GM12878 (cell line): ENCODE data around the gene YKT6. TPM values are rescaled to one million over a fixed set of nuclear protein-coding genes. Genes with fewer than 3 reads are reported as not detected.

Experiments used
- ATAC-seq: fragments of 200-7000 bp; cut with Tn5 transposase; 3 replicates; pipeline ENCODE4 v1.9.1; 2020; ENCODE audit warnings: mild to moderate bottlenecking, moderate library complexity
- BruUV-seq: library from RNA; stranded (reverse); fragments of 400-500 nt; replicated peaks from 2 replicates; lab custom pipeline; 2021; lab: Mats Ljungman, UMichigan
- CTCF ChIA-PET: fragments of 300-600 bp; sonication (Branson Sonifier 250); formaldehyde crosslinking; extraction: SDS; loops from one replicate; lab custom pipeline; 2021; ENCODE audit warnings: inconsistent platforms; lab: Yijun Ruan, JAX
- POLR2A ChIA-PET: fragments of 350-600 bp; formaldehyde crosslinking; extraction: SDS; loops from one replicate; lab custom pipeline; 2021; ENCODE audit warnings: inconsistent platforms; lab: Charles Lee
- RAD21 ChIA-PET: fragments of 300-600 bp; sonication (Branson Sonifier 250); formaldehyde crosslinking; loops from one replicate; lab custom pipeline; 2023; ENCODE audit warnings: antibody characterized with exemption; ENCODE audit not compliant: unreplicated experiment; lab: Charles Lee
- SMC1A ChIA-PET: fragments of 300-600 bp; sonication (Branson Sonifier 250); formaldehyde crosslinking; loops from one replicate; lab custom pipeline; 2023; ENCODE audit not compliant: unreplicated experiment, uncharacterized antibody; lab: Charles Lee
- DNase-seq: peaks from one replicate; pipeline ENCODE4 v3.0.0-alpha.2; 2011; ENCODE audit warnings: low read depth, low spot score
- FAIRE-seq: peaks from 3 replicates; lab custom pipeline; 2011; peaks lifted over from hg19 to GRCh38; lab: Jason Lieb, UNC
- H2AFZ ChIP-seq: 2 replicates; pipeline ENCODE4 v1.6.0; 2011; ENCODE audit warnings: low read depth, low read length, control low read depth; ENCODE audit not compliant: control insufficient read depth
- H3K27ac ChIP-seq: 2 replicates; pipeline ENCODE4 v1.5.1; 2011; ENCODE audit warnings: control low read depth; ENCODE audit not compliant: control insufficient read depth, insufficient read depth
- H3K27me3 ChIP-seq, 2 experiments: replicated peaks in 1 of 2; 2 replicates each; pipeline versions ENCODE4 v1.6.0 to v1.6.1; 2011; ENCODE audit warnings: low read length in 1 of 2; ENCODE audit not compliant: control insufficient read depth in 2 of 2, insufficient read depth in 2 of 2
- H3K36me3 ChIP-seq, 2 experiments: 2 replicates each; pipeline ENCODE4 v1.5.1; 2011; ENCODE audit warnings: low read length in 1 of 2; ENCODE audit not compliant: control insufficient read depth in 2 of 2, insufficient read depth in 2 of 2
- H3K4me1 ChIP-seq: 2 replicates; pipeline ENCODE4 v1.6.1; 2011; ENCODE audit warnings: mild to moderate bottlenecking, low read length, moderate library complexity, mixed read lengths; ENCODE audit not compliant: control insufficient read depth, insufficient read depth
- H3K4me2 ChIP-seq: 2 replicates; pipeline ENCODE4 v1.6.0; 2011; ENCODE audit warnings: control low read depth; ENCODE audit not compliant: control insufficient read depth, insufficient read depth
- H3K4me3 ChIP-seq: fragments of 200-600 bp; sonication (generic); 2 replicates; pipeline ENCODE4 v1.5.1; 2016
- H3K79me2 ChIP-seq: 2 replicates; pipeline ENCODE4 v1.6.0; 2011; ENCODE audit warnings: low read length; ENCODE audit not compliant: control insufficient read depth, insufficient read depth
- H3K9ac ChIP-seq: 2 replicates; pipeline ENCODE4 v1.8.0; 2011; ENCODE audit warnings: low read length, control low read depth, mixed read lengths; ENCODE audit not compliant: control insufficient read depth, insufficient read depth
- H3K9me3 ChIP-seq: replicated peaks from 3 replicates; pipeline ENCODE4 v1.5.1; 2011; ENCODE audit warnings: mild to moderate bottlenecking, low read length; ENCODE audit not compliant: control insufficient read depth, insufficient read depth
- H4K20me1 ChIP-seq: 2 replicates; pipeline ENCODE4 v1.6.0; 2011; ENCODE audit not compliant: control insufficient read depth, insufficient read depth
- ATF7 ChIP-seq: fragments of 450-650 bp; IDR thresholded peaks from 2 replicates; pipeline ENCODE4 v1.6.1; 2016; ENCODE audit warnings: low read depth, mild to moderate bottlenecking
- CBX5 ChIP-seq: sonication (generic); IDR thresholded peaks from 2 replicates; pipeline ENCODE4 v1.6.1; 2016; ENCODE audit warnings: low read depth, moderate library complexity, mild to moderate bottlenecking, inconsistent platforms
- CREB1 ChIP-seq: IDR thresholded peaks from 2 replicates; pipeline ENCODE4 v1.6.1; 2012; ENCODE audit warnings: low read depth, mild to moderate bottlenecking, inconsistent platforms
- LARP7 ChIP-seq: fragments of 450-650 bp; IDR thresholded peaks from 2 replicates; pipeline ENCODE4 v1.6.1; 2017; ENCODE audit warnings: mild to moderate bottlenecking
- RB1 ChIP-seq: fragments of 450-650 bp; formaldehyde crosslinking; IDR thresholded peaks from 2 replicates; pipeline ENCODE4 v1.6.1; 2017; ENCODE audit warnings: mild to moderate bottlenecking, borderline replicate concordance
- SMAD5 ChIP-seq: IDR thresholded peaks from 2 replicates; pipeline ENCODE4 v1.6.1; 2016; ENCODE audit warnings: antibody characterized with exemption, low read depth
- SREBF1 ChIP-seq: IDR thresholded peaks from 2 replicates; pipeline ENCODE4 v1.6.1; 2012; ENCODE audit warnings: mild to moderate bottlenecking, low read length
- TCF12 ChIP-seq: IDR thresholded peaks from 2 replicates; pipeline ENCODE4 v1.6.1; 2011; ENCODE audit warnings: low read depth, mild to moderate bottlenecking, low read length
- TCF7 ChIP-seq: IDR thresholded peaks from 2 replicates; pipeline ENCODE4 v1.6.1; 2014; ENCODE audit warnings: antibody characterized with exemption, borderline replicate concordance
- ZBED1 ChIP-seq: IDR thresholded peaks from 2 replicates; pipeline ENCODE4 v1.6.1; 2016; ENCODE audit warnings: borderline replicate concordance
- ZNF384 ChIP-seq: IDR thresholded peaks from 2 replicates; pipeline ENCODE4 v1.6.1; 2012; ENCODE audit warnings: low read depth, mild to moderate bottlenecking, low read length, improper control_type of control experiment, borderline replicate concordance
- WGBS: methylation state at CpG from one replicate; pipeline ENCODE4 v1.1.6; 2016; ENCODE audit warnings: low lambda C conversion rate; ENCODE audit not compliant: insufficient replicate concordance, insufficient coverage; ENCODE audit errors: missing lambda C conversion rate; 5-methylcytosine and 5-hydroxymethylcytosine counted together
- in situ Hi-C: fragments of 300-500 bp; cut with MboI; formaldehyde crosslinking; loops from 9 replicates; pipeline ENCODE4 v1.14.3; 2018; ENCODE audit warnings: mixed read lengths
- intact Hi-C: fragments of 100-400 bp; cut with micrococcal nuclease; formaldehyde crosslinking; loops from one replicate; pipeline ENCODE4 v1.14.2; 2022; ENCODE audit not compliant: unreplicated experiment
- polyA plus RNA-seq, 11 experiments: library from polyadenylated mRNA; depleted of rRNA in 4 of 11; unstranded in 6 of 11; stranded (reverse) in 5 of 11; fragments of >200 nt; fragmentation: Nextera tagmentation in 4 of 11; fragmentation: Illumina TruSeq in 1 of 11; extraction: Ambion mirVana in 4 of 11; extraction: Trizol in 1 of 11; gene quantifications; 1 replicate in 1 of 11; 2 replicates in 10 of 11; pipeline versions ENCODE4 v1.2.1 to v1.2.3, GENCODE V29; 2011 to 2016; ENCODE audit warnings: inconsistent platforms in 2 of 11, missing spikeins in 2 of 11, low read depth in 1 of 11
- total RNA-seq, 4 experiments: library from RNA; depleted of rRNA in 3 of 4; stranded (reverse); fragments of >200 nt in 3 of 4; fragmentation: Illumina TruSeq in 1 of 4; extraction: Trizol in 1 of 4; gene quantifications; 2 replicates each; pipeline versions ENCODE4 v1.2.1 to v1.2.3, GENCODE V29; 2013 to 2021
- TF ChIP-seq, protein P1 (sequence below): fragments of 450-650 bp; IDR thresholded peaks from 2 replicates; pipeline ENCODE4 v1.6.1; 2017; ENCODE audit warnings: mild to moderate bottlenecking
- TF ChIP-seq, protein P2 (sequence below): fragments of 450-650 bp; IDR thresholded peaks from 2 replicates; pipeline ENCODE4 v1.6.1; 2017; ENCODE audit warnings: mild to moderate bottlenecking, low read depth, inconsistent platforms; ENCODE audit not compliant: poor library complexity, severe bottlenecking
- TF ChIP-seq, protein P3 (sequence below): fragments of 450-650 bp; IDR thresholded peaks from 2 replicates; pipeline ENCODE4 v1.6.1; 2016; ENCODE audit warnings: mild to moderate bottlenecking

Gene YKT6
- total and polyA plus RNA-seq, 10 of the 15 experiments (the other 5 are each of a cell fraction or from before 2014, with no cell fraction given) = 1.7 to 95.2 (median 70.5) TPM

DNA sequence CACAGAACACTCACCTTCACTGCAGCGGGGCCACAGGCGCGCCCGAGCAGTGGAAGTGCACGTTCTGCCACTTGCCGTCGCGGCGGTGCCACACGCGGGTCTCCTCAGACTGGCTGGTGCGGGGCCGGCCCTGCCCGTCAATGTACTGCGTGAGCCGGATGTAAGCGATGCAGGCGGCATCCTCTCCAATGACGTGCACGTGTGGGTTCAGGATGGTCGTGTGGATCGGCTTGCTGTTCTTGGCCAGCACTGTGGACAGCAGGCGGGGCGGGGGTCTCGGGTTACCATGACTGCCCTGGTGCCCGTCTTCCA is 19.2 kb downstream of the YKT6 start (continued):
- no peak for TF ChIP-seq TCF12
- TF ChIP-seq SMAD5 = no peak
- TF ChIP-seq ZNF384 = no peak
- TF ChIP-seq ATF7 = no peak
- no peak for TF ChIP-seq RB1

DNA sequence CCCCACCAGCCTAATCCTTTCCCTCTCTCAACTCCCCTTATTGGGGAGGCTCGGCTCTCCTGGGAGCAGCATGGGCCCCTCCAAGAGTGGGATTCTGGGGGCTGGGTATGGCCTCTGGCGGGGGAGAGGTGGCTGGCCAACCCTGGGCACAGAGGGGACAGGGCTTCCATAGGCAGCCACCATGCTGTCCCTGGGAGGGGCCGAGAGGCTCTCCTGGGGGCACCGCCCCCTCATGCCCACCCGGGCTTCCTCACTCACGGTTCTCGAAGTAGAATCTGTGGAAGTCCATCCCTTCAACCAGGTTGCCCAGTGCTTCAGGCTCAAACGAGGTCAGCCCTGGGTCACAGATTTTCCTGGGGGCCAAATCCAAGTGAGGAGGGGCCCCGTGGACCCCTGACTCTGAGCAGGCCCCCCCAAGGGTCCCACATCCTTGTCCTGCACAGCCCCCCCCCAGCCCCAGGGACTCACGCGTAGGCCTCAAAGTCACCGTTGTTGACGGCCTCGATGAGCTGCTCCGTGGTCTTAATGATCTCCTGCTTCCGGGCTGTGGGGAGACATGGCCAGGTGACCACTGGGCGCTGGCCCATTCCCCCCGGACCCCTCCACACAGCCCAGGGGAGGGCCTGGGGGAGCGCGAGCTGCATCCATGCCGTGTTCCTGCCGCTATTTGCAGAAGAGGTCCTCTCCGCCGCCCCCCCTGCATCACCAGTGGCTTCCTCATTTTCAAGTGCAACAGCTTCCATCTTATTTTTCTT is 19.8 kb downstream of the YKT6 start:
- DNase-seq = no peak
- no peaks in the 10 kb centered on the region for H3K27me3 ChIP-seq
- intact Hi-C loops (no loop called here), in situ Hi-C loops (no loop called here)
- RAD21 ChIA-PET = no interaction called here
- no peaks in the 10 kb centered on the region for H4K20me1 ChIP-seq
- BruUV-seq = no TSS peak
- H3K4me2 ChIP-seq = no peak overlapping the region
- FAIRE-seq = no peak
- CTCF ChIA-PET = interaction anchor here (0.6 kb wide), 1 partner anchor 116 kb away, joined by 3 read pairs; no protein-coding TSS in a partner anchor
- no peak overlapping the region for H3K27ac ChIP-seq
- H3K79me2 ChIP-seq = no peaks in the 10 kb centered on the region
- TF ChIP-seq RB1 = no peak
- TF ChIP-seq LARP7 = no peak
- no peak for TF ChIP-seq TCF7
- TF ChIP-seq CREB1 = no peak
- TF ChIP-seq, protein P1, sequence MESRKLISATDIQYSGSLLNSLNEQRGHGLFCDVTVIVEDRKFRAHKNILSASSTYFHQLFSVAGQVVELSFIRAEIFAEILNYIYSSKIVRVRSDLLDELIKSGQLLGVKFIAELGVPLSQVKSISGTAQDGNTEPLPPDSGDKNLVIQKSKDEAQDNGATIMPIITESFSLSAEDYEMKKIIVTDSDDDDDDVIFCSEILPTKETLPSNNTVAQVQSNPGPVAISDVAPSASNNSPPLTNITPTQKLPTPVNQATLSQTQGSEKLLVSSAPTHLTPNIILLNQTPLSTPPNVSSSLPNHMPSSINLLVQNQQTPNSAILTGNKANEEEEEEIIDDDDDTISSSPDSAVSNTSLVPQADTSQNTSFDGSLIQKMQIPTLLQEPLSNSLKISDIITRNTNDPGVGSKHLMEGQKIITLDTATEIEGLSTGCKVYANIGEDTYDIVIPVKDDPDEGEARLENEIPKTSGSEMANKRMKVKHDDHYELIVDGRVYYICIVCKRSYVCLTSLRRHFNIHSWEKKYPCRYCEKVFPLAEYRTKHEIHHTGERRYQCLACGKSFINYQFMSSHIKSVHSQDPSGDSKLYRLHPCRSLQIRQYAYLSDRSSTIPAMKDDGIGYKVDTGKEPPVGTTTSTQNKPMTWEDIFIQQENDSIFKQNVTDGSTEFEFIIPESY = no peak
- TF ChIP-seq, protein P2, sequence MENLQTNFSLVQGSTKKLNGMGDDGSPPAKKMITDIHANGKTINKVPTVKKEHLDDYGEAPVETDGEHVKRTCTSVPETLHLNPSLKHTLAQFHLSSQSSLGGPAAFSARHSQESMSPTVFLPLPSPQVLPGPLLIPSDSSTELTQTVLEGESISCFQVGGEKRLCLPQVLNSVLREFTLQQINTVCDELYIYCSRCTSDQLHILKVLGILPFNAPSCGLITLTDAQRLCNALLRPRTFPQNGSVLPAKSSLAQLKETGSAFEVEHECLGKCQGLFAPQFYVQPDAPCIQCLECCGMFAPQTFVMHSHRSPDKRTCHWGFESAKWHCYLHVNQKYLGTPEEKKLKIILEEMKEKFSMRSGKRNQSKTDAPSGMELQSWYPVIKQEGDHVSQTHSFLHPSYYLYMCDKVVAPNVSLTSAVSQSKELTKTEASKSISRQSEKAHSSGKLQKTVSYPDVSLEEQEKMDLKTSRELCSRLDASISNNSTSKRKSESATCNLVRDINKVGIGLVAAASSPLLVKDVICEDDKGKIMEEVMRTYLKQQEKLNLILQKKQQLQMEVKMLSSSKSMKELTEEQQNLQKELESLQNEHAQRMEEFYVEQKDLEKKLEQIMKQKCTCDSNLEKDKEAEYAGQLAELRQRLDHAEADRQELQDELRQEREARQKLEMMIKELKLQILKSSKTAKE = no peak
- no peak for TF ChIP-seq SREBF1
- TF ChIP-seq, protein P3, sequence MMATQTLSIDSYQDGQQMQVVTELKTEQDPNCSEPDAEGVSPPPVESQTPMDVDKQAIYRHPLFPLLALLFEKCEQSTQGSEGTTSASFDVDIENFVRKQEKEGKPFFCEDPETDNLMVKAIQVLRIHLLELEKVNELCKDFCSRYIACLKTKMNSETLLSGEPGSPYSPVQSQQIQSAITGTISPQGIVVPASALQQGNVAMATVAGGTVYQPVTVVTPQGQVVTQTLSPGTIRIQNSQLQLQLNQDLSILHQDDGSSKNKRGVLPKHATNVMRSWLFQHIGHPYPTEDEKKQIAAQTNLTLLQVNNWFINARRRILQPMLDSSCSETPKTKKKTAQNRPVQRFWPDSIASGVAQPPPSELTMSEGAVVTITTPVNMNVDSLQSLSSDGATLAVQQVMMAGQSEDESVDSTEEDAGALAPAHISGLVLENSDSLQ = no peak
- no peak for TF ChIP-seq CBX5
- TF ChIP-seq ZBED1 = no peak
- WGBS = 61% methylated on average over 22 of the region's 24 CpGs
- POLR2A ChIA-PET = no interaction called here
- no peak overlapping the region for H2AFZ ChIP-seq
- no peak for ATAC-seq
- H3K9me3 ChIP-seq = no peaks in the 10 kb centered on the region
- H3K4me3 ChIP-seq = no peak overlapping the region
- no peak overlapping the region for H3K9ac ChIP-seq
- H3K36me3 ChIP-seq = no peaks in the 10 kb centered on the region
- no peaks in the 10 kb centered on the region for H3K4me1 ChIP-seq
- SMC1A ChIA-PET = no interaction called here
